ENCODE measurements around the gene PM20D2.
"Not testable (repeated sequence)": the region's sequence is repeated elsewhere in the genome, so short reads cannot be mapped to it uniquely, and the experiment has no call there.

The PM20D2 gene, protein sequence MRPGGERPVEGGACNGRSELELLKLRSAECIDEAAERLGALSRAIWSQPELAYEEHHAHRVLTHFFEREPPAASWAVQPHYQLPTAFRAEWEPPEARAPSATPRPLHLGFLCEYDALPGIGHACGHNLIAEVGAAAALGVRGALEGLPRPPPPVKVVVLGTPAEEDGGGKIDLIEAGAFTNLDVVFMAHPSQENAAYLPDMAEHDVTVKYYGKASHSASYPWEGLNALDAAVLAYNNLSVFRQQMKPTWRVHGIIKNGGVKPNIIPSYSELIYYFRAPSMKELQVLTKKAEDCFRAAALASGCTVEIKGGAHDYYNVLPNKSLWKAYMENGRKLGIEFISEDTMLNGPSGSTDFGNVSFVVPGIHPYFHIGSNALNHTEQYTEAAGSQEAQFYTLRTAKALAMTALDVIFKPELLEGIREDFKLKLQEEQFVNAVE

DNA sequence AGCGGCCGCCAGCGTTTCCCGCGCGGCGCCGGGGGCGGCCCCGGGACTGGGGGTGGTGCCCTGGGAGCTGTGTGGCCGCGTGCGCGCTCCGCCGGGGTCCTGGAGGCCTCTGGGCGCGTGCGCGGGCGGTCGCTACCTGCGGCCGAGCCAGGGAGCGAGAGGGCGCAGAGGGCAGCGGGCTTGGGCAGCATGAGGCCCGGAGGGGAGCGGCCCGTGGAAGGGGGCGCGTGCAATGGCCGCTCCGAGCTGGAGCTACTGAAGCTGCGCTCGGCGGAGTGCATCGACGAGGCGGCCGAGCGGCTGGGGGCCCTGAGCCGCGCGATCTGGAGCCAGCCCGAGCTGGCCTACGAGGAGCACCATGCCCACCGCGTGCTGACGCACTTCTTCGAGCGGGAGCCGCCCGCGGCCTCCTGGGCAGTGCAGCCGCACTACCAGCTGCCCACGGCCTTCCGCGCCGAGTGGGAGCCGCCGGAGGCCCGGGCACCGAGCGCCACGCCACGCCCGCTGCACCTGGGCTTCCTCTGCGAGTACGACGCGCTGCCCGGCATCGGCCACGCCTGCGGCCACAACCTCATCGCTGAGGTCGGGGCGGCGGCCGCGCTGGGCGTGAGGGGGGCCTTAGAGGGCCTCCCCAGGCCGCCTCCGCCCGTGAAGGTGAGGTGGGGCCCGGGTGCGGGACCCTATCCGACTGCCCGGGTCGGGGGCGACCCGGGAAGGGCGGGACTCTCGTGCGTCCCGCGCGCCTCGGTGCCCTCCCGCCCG is at the start of gene PM20D2:
TSS of gene PM20D2 (plus strand) at position 100 of the 762 bp plus-strand sequence. CDS start at position 190, 90 bp downstream.
- peak; percentile 79 for DNase-seq

DNA sequence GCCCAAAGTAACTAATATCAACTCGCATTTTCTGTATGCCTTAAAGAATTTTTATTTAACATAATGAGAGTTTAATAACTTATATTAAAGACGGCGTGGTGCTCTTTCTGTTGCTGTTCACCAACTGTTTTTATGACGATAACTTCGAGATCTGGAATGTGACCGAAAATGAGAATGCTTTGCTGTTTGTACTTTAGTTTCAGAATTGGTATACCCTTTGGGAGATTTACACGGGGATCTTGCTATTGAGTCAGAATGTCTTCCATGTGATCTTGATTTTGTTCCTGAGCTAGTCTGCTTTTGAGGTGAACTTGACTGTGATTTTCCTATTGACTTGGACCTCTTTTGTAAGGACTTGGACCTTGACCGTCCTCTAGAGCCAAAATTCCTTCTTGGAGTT is 47.4 kb upstream of the PM20D2 start:
- no peak for DNase-seq

DNA sequence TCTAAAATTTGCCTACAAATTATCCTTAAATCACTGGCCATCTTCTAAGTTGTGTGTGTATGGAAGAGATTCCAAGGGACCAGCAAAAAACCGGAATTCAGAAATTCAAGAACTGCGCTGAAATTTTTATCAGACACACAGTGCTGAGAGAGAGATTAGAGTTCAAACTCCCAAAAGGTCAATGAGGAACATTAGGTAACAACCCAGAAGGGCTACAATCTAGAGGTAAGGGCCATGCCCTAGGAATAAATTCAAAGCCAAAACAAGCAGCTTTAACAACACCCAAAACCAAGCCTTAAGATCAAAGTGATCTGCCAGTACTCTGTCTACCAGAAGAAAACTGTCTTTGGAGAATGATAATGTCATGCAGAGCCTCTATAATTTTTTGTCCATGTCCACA is 45.7 kb upstream of the PM20D2 start:
- no peak for DNase-seq

DNA sequence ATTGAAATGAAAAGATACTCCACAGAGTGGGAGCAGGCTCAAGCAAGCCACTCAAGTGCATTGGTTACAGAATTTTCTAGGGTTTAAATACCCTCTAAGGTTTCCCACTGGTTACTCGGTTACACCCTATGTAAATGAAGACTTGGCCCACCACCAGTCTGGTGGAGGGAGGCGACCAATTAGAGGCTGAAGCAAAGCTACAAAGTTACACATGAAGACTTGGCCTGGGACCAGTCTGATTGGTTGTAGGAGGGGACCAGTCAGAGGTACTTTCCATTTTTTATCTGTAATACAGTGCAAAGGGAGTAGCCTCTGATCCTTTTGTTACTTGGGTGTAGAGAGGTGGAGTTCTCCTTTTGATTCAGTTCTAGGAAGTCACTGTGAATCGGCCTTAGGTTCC is 35.6 kb upstream of the PM20D2 start:
- no peak for DNase-seq

DNA sequence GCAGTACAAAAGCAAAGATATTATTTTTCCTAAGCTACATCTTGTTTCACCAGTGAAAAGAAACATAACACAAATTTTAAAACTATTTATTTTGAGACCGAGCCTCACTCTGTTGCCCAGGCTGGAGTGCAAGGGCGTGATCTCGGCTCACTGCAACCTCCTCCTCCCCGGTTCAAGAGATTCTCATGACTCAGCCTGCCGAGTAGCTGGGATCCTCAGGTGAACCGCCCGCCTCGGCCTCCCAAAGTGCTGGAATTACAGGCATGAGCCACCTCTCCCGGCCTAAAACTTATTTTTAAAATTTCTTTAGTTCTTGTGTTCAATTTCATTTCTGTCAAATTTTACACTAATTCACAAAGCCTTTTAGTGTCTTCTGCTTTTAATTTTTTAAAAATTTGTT is 33.9 kb upstream of the PM20D2 start:
- no peak for DNase-seq

DNA sequence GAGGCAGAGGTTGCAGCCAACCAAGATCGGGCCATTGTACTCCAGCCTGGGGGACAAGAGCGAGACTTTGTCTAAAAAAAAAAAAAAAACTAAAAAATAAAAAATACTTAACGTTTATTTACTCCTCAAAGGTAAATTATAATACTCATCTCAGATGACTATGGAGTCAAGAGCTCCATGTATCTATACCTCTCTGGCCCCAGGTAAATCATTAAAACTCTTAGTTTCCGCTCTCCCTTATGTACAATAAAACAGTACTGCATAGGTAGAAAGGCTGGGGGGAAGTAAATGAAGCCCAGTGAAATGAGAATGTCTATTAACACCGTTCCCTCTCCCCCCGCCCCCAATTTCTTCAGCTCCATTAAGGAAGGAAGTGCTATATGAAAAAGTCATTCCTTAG is 29.2 kb upstream of the PM20D2 start:
- DNase-seq = no peak

DNA sequence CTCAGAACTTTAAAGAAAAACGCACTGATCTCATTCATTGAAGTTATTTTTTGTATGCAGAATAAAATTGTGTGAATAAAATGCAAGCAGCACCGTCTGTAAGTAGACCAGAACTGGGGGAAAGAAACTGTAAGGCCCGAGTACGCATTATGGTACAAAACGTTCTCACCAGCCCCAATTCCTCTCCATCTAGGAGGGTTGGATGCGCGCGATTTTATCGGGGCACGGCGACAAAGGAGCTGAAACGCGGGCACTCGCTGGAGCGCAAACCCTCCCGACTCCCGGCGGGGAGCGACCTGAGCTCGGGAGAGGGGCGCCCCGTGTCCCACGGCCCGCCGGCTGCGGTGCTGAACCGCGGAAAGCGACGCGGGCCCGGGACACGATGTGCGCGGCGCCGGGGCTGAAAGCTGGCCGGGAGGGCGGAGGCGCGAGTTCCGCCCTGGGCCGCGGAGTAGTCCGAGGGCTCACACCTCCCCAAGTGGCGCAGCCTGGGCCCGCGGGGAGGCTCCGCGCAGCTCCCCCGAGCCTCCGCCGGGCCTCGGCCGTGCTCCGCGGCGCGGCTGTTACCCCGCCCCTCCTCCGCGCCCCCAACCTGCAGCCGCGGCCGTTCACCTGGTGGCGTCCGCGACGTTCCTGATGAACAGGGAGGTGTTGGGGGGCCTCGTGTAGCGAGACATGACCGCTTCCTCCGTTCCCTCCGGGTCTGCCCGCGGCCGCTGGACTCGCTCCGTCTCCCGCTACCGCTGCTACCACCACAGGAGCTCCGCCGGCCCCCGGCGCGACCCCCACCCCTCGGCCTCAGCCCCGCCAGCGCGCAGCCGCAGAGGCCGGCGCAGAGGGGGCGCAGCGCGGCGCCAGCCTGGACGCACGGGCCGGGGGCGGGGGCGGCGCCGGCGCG is 28.4 kb upstream of the PM20D2 start, which contains the start of gene SRSF12:
TSS of gene SRSF12 (minus strand) at position 861 of the 898 bp plus-strand sequence. CDS start at position 677, 184 bp downstream.
- DNase-seq = peak; percentile 60

DNA sequence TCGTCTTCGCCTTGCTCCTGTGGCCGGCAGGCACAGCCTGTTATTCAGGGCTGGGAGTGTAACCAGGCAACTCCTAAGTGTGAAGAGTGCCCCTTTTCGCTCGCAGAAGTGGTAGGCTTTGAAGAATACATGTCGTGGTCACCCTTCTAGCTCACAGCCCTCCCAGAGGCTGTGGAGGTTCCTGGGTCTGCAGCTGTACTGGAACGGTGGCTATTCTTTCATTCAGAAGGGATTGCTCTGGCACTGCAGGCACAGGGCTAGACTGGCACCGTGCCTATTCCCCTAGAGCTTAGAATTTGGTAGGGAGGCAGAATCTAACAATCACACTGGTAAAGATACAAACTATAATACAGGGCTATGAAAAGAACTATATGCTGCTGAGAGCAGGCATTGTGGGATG is 26.9 kb upstream of the PM20D2 start:
- no peak for DNase-seq

DNA sequence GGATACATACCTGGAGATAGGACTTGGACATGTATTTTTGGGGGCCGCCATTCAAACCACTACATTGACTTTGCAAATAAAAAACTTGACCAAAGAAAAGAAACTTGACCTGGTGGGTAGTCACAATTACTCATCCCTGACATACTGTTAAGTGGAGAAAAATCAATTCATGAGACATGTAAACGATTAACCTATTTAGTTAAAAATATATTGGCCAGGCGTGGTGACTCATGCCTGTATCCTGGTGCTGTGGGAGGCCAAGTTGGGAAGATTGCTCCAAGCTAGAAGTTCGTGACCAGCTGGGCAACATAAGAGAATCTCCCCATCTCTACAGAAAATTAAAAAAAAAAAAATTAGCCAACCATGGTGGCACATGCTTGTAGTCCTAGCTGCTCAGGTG is 25.5 kb upstream of the PM20D2 start:
- DNase-seq = no peak

DNA sequence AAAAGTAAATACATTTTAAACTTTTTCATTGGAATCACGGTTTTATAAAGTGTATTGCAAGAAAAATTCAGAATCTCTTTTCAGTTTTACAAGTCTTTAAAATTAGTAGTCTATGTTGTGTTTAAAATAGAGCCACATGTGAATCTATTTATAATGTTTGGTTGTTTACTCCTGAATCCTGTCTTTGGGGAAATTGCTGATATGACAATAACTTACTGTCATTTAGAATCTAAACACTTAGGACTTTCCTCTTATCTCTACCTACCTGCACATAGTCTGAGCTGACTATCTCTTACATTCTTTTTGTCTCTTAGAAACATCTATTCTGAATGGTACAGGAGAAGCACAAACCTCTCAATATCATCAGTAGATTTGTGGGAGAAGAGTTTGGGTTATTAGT is 23.9 kb upstream of the PM20D2 start:
- DNase-seq = no peak

DNA sequence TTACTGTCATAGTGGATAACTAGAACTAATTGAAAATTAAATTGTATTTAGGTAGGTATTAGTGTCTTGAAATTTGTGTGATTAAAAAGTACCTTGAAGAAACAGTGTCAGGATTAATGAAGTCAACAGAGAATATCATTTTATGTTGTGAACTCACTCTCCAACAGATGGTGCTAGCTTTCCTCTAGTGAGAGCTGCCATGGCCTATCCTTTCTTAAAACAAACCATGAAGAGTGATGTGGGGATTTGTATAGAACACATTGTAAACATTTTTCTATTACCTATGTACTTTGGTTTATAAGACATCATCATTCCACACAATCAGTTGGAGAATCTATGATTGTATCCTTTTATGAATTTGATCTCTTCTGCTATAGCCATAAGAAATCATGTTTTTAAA is 23.2 kb upstream of the PM20D2 start:
- DNase-seq = no peak

DNA sequence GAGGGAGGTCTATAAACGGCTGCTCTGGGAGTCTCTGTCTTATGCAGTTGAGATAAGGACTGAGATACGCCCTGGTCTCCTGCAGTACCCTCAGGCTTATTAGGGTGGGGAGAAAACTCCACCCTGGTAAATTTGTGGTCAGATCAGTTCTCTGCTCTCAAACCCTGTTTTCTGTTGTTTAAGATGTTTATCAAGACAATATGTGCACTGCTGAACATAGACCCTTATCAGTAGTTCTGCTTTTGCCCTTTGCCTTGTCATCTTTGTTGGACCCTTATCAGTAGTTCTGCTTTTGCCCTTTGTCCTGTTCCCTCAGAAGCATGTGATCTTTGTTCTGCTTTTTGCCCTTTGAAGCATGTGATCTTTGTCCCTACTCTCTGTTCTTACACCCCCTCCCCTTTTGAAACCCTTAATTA is 17.6 kb upstream of the PM20D2 start:
- not testable (repeated sequence) for DNase-seq

DNA sequence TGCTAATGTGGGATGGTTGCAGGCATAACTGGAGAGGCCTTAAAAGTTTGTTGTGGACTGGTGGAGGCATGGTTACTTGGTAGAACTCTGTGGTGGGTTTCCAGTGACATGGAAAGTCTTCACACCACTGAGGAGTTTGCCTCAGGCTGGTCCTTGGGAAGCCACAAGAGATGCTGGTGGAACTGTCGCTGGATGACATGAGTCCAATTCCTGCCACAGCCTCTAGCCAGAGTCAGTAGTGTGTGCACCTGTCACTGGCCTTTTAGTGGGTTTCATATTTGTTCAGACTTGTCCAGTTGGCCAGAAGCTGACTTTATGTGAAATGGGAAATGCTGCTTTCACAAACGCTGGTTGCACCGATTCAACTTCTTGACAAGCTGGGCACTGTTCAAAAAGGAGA is 14.3 kb upstream of the PM20D2 start:
- DNase-seq = no peak

DNA sequence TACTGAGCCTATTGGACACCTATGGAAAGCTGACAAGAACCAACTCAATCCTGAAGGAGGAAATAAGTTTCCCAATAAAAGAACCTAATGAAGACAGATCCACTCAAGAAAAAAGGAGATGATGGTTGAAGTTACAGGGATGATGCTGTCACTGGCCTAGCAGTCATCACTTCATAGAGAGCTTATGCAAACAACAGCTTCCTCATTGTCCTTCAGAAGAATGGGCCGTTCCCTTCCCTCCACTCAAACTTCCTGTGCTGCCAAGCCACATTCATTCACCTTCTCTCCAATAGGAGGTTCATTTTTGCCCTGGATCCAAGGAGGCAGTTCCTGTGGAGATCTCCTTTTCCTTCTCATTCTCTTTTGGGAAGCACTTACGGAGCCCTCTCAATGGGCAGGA is 13.8 kb upstream of the PM20D2 start:
- DNase-seq = no peak

DNA sequence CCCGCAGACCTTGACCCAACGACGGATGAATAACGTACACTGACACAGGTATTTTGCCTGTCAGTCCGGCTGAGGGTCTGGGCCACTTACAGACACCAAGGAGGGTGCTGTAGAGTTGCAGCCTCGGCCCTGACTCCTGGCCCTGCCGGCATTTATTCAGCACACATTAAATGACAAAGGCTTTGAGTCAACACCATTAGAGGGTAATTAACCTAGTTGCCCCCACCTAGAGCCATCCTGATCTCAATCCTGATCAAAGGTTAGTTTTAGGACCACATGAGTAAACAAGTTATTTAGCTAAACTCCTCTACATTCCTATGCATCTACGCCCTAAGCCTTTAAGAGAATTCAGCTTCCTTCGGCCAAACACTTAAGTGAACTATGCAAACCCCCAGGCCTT is 11.9 kb upstream of the PM20D2 start:
- DNase-seq = no peak

DNA sequence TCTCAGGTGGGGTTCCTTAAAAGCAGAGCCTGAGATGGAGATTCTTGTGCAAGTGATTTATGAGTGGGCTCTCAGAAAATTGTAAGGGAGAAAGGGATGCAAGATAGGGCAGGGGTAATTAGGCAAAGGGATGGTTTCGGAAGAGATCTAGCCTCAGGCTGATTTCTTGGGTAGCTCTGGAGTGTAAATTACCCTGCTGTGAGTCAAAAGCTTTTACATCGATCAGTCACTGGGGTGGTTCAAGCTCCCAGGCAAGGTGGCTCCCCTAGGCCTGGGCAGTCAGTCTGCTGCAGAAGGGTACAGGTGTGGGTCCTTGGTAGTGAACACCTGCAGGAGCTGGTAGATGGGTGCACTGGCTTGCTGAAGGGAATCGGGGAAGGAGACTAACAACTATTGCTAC is 11.1 kb upstream of the PM20D2 start:
- no peak for DNase-seq

DNA sequence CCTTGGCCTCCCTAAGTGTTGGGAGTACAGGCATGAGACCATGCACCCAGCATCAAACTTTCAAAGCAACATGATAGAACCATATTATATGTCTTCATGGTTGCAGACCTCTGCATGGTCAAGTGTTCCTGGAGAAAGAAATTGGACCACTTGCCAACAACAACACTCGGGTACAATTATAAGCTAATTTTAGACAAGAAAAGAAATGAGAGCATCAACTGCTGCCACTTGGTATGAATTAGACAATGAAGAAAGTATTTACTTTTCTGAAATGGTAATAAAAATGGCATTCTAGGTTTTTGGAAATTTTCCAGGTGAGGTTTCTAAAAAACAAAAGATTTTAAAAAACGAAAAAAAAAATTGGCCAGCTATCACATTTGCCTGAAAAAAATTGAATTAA is 7.7 kb upstream of the PM20D2 start:
- DNase-seq = no peak

DNA sequence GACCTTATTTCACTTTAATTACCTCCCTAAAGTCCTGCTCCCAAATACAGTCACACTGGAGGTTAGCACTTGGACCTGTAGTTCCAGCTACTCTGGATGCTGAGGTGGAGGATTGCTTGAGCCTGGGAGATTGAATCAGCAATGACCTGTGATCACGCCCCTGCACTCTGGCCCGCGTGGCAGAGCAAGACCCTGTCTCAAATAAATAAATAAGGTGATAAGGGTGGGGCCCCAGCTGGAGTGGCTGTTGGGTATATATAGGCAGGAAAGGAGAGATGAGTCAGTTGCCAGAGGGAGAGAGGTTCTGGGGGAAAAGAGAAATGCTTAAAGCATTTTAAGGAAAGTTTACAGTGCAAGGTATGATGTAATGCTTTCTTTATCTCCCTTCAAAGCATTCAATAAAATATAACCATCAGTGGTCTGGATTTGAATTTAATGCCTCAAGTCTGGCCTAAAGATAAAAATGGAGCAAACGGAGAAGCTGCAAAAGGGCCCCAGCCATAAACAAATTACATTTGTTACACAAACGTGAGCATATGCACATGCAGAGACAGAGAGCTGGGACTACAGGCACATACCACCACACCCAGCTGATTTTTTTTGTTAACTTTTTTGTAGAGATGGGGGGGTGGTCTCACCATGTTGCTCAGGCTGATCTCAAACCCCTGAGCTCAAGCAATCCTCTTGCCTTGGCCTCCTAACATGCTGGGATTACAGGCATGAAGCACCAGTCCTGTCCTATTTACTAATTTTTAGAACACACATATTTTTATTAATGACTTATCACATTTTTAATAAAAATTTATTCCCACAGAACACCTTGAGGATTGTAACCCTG is 6.1 kb upstream of the PM20D2 start:
- DNase-seq = no peak

DNA sequence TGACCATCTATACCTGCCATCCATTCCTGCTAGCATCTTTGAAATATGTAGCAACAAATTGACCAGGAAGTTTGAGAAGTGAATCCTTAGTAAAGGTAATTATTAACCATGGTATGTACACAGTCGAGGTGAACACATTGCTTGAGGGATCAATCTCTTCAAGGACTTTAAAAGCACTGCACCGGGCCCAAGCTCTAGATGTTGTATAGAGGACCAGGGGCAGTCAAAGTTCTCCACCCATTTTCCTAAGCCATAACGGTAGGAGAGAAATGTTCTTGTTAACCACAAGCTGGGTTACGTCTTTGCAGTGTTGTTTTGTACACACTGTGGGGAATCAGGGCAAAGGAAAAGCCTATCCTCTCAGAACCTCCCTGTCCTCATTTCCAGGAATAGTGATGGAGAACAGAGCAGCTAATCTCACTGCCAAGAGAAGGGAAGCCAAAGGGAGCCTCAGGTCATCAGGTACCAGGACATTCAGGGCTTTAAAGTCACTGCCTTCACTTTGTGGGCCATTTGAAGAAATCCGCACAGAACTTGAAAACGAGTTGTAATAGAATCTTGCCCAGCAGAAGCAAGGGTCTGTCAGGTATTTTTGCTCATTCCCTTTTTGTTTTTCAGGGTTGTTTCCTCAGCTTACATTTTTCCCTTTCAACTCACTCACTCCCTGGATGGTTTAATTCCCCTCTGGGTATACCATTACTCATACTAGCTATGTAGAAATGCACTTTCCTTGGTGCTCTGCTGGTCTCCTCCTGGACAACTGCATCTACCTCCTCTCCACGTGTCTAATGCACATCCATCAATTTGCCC is 5.3 kb upstream of the PM20D2 start:
- no peak for DNase-seq

DNA sequence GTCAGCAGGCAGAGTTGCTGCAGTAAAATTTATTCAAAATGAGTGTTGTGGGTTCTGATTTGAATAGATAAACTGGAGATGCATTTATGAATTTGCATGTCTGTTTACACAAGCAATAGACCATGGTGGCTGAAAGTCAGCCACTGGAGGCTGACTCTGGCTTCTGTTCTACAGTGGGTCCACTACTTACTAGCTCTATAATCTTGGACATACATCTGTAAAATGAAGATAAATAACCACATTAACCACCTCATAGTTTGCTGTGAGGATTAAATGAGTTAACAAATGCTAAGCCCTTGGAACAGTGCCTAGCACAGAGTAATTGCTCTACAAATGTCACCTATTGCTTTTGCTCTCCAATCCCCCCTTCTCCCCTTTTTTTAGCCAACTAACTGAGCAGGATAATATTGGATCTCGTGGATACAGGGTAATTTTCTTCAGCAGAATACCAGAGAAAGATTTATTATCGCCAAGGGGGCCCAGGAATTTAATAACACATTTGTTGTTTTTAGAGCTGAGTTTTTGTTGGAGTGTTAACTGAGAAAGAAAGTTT is 1.4 kb upstream of the PM20D2 start:
- no peak for DNase-seq

Measured in right hindlimb (tissue), 1 donor.